ENCODE measurements around the gene CENPX. TPM values are rescaled to one million over a fixed set of nuclear protein-coding genes. Genes with fewer than 3 reads are reported as not detected.

The CENPX gene
- total and polyA plus RNA-seq, 2 of the 13 experiments (the other 11 are each of a cell fraction or from before 2014, with no cell fraction given): 92.7 to 170 TPM

DNA sequence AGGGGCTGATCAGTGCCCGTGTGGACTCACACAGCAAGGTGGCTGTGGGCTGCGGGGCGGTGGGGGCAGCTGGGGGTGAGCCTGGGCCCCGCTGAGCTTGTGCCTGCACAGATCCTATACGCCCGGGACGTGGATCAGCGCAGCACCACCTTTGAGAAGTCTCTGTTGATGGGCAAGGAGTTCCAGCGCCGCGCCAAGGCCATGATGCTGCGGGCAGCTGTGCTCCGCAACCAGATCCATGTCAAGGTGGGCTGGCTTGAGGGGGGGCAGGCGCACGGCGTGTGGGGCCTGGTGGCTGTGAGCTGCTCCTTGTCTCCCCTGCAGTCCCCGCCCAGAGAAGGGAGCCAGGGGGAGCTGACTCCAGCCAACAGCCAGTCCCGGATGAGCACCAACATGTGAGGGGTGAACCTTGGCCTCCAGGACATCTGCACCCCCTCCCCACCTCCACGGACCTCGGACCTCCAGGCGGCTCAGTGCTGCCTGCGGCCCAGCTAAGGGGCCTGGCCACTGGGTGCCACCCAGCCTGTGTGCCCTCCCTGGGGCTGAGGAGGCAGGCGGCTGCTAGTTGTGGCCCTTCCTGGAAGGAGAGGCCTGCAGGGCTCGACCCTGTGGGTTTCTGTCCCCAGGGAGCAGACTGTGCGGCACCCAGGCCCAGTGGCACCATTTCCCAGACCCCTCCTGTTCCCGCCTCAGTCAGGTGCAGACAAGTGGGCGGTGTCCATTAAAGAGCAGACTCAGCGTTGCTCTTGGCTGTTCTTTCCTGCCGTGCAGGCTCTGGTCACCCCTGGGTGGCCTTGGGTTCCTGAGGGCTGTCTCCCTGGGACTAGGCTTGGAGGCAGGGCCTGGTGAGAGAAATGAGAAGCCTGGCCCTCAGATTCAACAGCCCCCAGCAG lies 34.3 kb upstream of the CENPX start (continued):
- TF ChIP-seq, protein P1, sequence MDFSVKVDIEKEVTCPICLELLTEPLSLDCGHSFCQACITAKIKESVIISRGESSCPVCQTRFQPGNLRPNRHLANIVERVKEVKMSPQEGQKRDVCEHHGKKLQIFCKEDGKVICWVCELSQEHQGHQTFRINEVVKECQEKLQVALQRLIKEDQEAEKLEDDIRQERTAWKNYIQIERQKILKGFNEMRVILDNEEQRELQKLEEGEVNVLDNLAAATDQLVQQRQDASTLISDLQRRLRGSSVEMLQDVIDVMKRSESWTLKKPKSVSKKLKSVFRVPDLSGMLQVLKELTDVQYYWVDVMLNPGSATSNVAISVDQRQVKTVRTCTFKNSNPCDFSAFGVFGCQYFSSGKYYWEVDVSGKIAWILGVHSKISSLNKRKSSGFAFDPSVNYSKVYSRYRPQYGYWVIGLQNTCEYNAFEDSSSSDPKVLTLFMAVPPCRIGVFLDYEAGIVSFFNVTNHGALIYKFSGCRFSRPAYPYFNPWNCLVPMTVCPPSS (IDR thresholded peaks at IDR 0.05): no peak
- TF ChIP-seq MAFF (IDR thresholded peaks at IDR 0.05; ENCODE audit: low read depth, low read length): peak; percentile 55
- no peak for TF ChIP-seq ZNF3 (CRISPR knock-in tag; IDR thresholded peaks at IDR 0.05)
- no peak for TF ChIP-seq ZNF367 (CRISPR knock-in tag; IDR thresholded peaks at IDR 0.05; ENCODE audit: borderline replicate concordance)
- TF ChIP-seq, protein P2, sequence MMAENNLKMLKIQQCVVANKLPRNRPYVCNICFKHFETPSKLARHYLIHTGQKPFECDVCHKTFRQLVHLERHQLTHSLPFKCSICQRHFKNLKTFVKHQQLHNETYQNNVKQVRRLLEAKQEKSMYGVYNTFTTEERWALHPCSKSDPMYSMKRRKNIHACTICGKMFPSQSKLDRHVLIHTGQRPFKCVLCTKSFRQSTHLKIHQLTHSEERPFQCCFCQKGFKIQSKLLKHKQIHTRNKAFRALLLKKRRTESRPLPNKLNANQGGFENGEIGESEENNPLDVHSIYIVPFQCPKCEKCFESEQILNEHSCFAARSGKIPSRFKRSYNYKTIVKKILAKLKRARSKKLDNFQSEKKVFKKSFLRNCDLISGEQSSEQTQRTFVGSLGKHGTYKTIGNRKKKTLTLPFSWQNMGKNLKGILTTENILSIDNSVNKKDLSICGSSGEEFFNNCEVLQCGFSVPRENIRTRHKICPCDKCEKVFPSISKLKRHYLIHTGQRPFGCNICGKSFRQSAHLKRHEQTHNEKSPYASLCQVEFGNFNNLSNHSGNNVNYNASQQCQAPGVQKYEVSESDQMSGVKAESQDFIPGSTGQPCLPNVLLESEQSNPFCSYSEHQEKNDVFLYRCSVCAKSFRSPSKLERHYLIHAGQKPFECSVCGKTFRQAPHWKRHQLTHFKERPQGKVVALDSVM (CRISPR knock-in tag; IDR thresholded peaks at IDR 0.05): peak; percentile 78
- TF ChIP-seq BORCS8-MEF2B (CRISPR knock-in tag; IDR thresholded peaks at IDR 0.05): peak; percentile 62
- TF ChIP-seq TFE3 (CRISPR knock-in tag; IDR thresholded peaks at IDR 0.05): peak; percentile 68; the same call in 1 of the 2 replicates
- no peak; the same call in 1 of the 2 replicates for TF ChIP-seq ZNF710 (CRISPR knock-in tag; IDR thresholded peaks at IDR 0.05; ENCODE audit: borderline replicate concordance)
- no peak for TF ChIP-seq ZMYM2 (CRISPR knock-in tag; IDR thresholded peaks at IDR 0.05)
- TF ChIP-seq SKIL (CRISPR knock-in tag; IDR thresholded peaks at IDR 0.05; ENCODE audit: borderline replicate concordance): no peak; the same call in 1 of the 2 replicates
- TF ChIP-seq HNF4A (CRISPR knock-in tag; IDR thresholded peaks at IDR 0.05): peak; percentile 95
- peak; percentile 92 for TF ChIP-seq HDAC1 (CRISPR knock-in tag; IDR thresholded peaks at IDR 0.05)
- TF ChIP-seq ZBTB33 (CRISPR knock-in tag; IDR thresholded peaks at IDR 0.05): peak; percentile 65; the same call in 1 of the 2 replicates
- TF ChIP-seq DNMT3B (CRISPR knock-in tag; conservative IDR thresholded peaks at IDR 0.05): no peak
- TF ChIP-seq RFX5 (IDR thresholded peaks at IDR 0.05; ENCODE audit: low read depth, low read length): no peak

Data from HepG2 (cell line).